SJCRH30 (cell line): ENCODE results near the gene AQP4. TPM values are rescaled to one million over a fixed set of nuclear protein-coding genes. Genes with fewer than 3 reads are reported as not detected.
A peak's percentile ranks its signal among the peaks of the same experiment; 100 is the strongest.

ENCODE experiments used
- DNase-seq, 2 experiments: peaks; one replicate each; pipeline ENCODE4 v3.0.0-alpha.2; 2015 to 2020
- H3K27ac ChIP-seq: fragments of 250-450 bp; sonication (Bioruptor Pico); 2 replicates; pipeline ENCODE4 v1.5.1; 2020; ENCODE audit warnings: mild to moderate bottlenecking, moderate library complexity
- H3K27me3 ChIP-seq: fragments of 250-450 bp; sonication (Bioruptor Pico); 2 replicates; pipeline ENCODE4 v1.5.1; 2020; ENCODE audit warnings: mild to moderate bottlenecking, moderate library complexity
- H3K36me3 ChIP-seq: fragments of 250-450 bp; sonication (Bioruptor Pico); 2 replicates; pipeline ENCODE4 v1.5.1; 2020; ENCODE audit warnings: mild to moderate bottlenecking, moderate library complexity
- H3K4me1 ChIP-seq: fragments of 250-450 bp; sonication (Bioruptor Pico); 2 replicates; pipeline ENCODE4 v1.5.1; 2020; ENCODE audit warnings: mild to moderate bottlenecking, moderate library complexity
- H3K4me3 ChIP-seq: fragments of 250-450 bp; sonication (Bioruptor Pico); 2 replicates; pipeline ENCODE4 v1.5.1; 2020; ENCODE audit warnings: mild to moderate bottlenecking, moderate library complexity
- H3K9me3 ChIP-seq: fragments of 250-450 bp; sonication (Bioruptor Pico); replicated peaks from 2 replicates; pipeline ENCODE4 v1.5.1; 2020; ENCODE audit warnings: mild to moderate bottlenecking, moderate library complexity
- total RNA-seq: library from RNA; depleted of rRNA; stranded (reverse); fragments of >200 nt; shearing (Covaris generic); gene quantifications from 2 replicates; pipeline ENCODE4 v1.2.3, GENCODE V29; 2014; rRNA removed

Gene AQP4
- total RNA-seq: 0.26 and 0.43 TPM in 2 replicates

- peak in 1 of 2 experiments; percentile 19 for DNase-seq
- H3K9me3 ChIP-seq: no peaks in the 10 kb centered on the region
These were observed at the start of gene AQP4 for GRCh38 chr18:26865557-26865956. Gene AQP4, minus strand, starts transcription at chr18:26865707. Its CDS starts 18 bp downstream, at chr18:26865689.

GRCh38 chr18:26911840-26912239 lies 46.3 kb upstream of the AQP4 start:
- peak in 1 of 2 experiments; percentile 10 for DNase-seq
- Histone ChIP-seq H3K27ac (no peak overlapping the region), H3K36me3 (no peaks in the 10 kb centered on the region), H3K9me3 (no peaks in the 10 kb centered on the region), H3K4me1 (no peaks in the 10 kb centered on the region), H3K27me3 (no peaks in the 10 kb centered on the region), H3K4me3 (no peak overlapping the region)

More at GRCh38 chr18:26865557-26865956, at the start of gene AQP4:
- Histone ChIP-seq H3K4me3 (no peak within 1 kb of the TSS), H3K27me3 (no peaks in the 10 kb centered on the region), H3K4me1 (no peaks in the 10 kb centered on the region), H3K36me3 (no peaks in the 10 kb centered on the region), H3K27ac (no peak within 1 kb of the TSS)

GRCh38 chr18:26909599-26910290 lies 44.2 kb upstream of the AQP4 start:
- Histone ChIP-seq H3K4me1 (no peaks in the 10 kb centered on the region), H3K36me3 (no peaks in the 10 kb centered on the region), H3K9me3 (no peaks in the 10 kb centered on the region), H3K27ac (no peak overlapping the region), H3K4me3 (no peak overlapping the region), H3K27me3 (no peaks in the 10 kb centered on the region)
- DNase-seq: no peak

- Histone ChIP-seq H3K4me3 (no peak overlapping the region), H3K27me3 (no peaks in the 10 kb centered on the region), H3K4me1 (no peaks in the 10 kb centered on the region), H3K27ac (no peak overlapping the region), H3K36me3 (no peaks in the 10 kb centered on the region), H3K9me3 (no peaks in the 10 kb centered on the region)
- DNase-seq: no peak
These were observed 43.4 kb upstream of the AQP4 start for GRCh38 chr18:26908906-26909305.

- Histone ChIP-seq H3K4me3 (no peak overlapping the region), H3K36me3 (no peaks in the 10 kb centered on the region), H3K9me3 (no peaks in the 10 kb centered on the region), H3K27me3 (no peaks in the 10 kb centered on the region), H3K4me1 (no peaks in the 10 kb centered on the region), H3K27ac (no peak overlapping the region)
- DNase-seq: no peak
These were observed 36.8 kb upstream of the AQP4 start for GRCh38 chr18:26902291-26902690.

GRCh38 chr18:26901020-26901419 lies 35.5 kb upstream of the AQP4 start:
- DNase-seq: no peak
- Histone ChIP-seq H3K27ac (no peak overlapping the region), H3K27me3 (no peaks in the 10 kb centered on the region), H3K9me3 (no peaks in the 10 kb centered on the region), H3K36me3 (no peaks in the 10 kb centered on the region), H3K4me1 (no peaks in the 10 kb centered on the region), H3K4me3 (no peak overlapping the region)

- DNase-seq: no peak
- H3K27me3 ChIP-seq: no peaks in the 10 kb centered on the region
- no peaks in the 10 kb centered on the region for H3K36me3 ChIP-seq
- no peak overlapping the region for H3K4me3 ChIP-seq
- no peaks in the 10 kb centered on the region for H3K4me1 ChIP-seq
- no peak overlapping the region for H3K27ac ChIP-seq
- no peaks in the 10 kb centered on the region for H3K9me3 ChIP-seq
These were observed 28.9 kb upstream of the AQP4 start for GRCh38 chr18:26894426-26894825.

GRCh38 chr18:26893996-26894395 lies 28.5 kb upstream of the AQP4 start:
- H3K4me1 ChIP-seq: no peaks in the 10 kb centered on the region
- H3K27me3 ChIP-seq: no peaks in the 10 kb centered on the region
- H3K27ac ChIP-seq: no peak overlapping the region
- no peak for DNase-seq
- H3K36me3 ChIP-seq: no peaks in the 10 kb centered on the region
- no peak overlapping the region for H3K4me3 ChIP-seq
- H3K9me3 ChIP-seq: no peaks in the 10 kb centered on the region

GRCh38 chr18:26888259-26888658 lies 22.8 kb upstream of the AQP4 start:
- H3K27ac ChIP-seq: no peak overlapping the region
- H3K9me3 ChIP-seq: no peaks in the 10 kb centered on the region
- no peak for DNase-seq
- no peaks in the 10 kb centered on the region for H3K4me1 ChIP-seq
- H3K27me3 ChIP-seq: no peaks in the 10 kb centered on the region
- no peaks in the 10 kb centered on the region for H3K36me3 ChIP-seq
- H3K4me3 ChIP-seq: no peak overlapping the region

GRCh38 chr18:26875040-26875654 lies 9.6 kb upstream of the AQP4 start:
- Histone ChIP-seq H3K4me1 (no peaks in the 10 kb centered on the region), H3K36me3 (no peaks in the 10 kb centered on the region), H3K27me3 (no peaks in the 10 kb centered on the region), H3K9me3 (no peaks in the 10 kb centered on the region), H3K4me3 (no peak overlapping the region), H3K27ac (no peak overlapping the region)
- no peak for DNase-seq

GRCh38 chr18:26874283-26874682 lies 8.8 kb upstream of the AQP4 start:
- no peak overlapping the region for H3K27ac ChIP-seq
- H3K36me3 ChIP-seq: no peaks in the 10 kb centered on the region
- no peaks in the 10 kb centered on the region for H3K4me1 ChIP-seq
- no peak for DNase-seq
- no peaks in the 10 kb centered on the region for H3K27me3 ChIP-seq
- no peaks in the 10 kb centered on the region for H3K9me3 ChIP-seq
- no peak overlapping the region for H3K4me3 ChIP-seq

GRCh38 chr18:26869640-26870039 lies 4.1 kb upstream of the AQP4 start:
- Histone ChIP-seq H3K27ac (no peak overlapping the region), H3K4me3 (no peak overlapping the region), H3K36me3 (no peaks in the 10 kb centered on the region), H3K27me3 (no peaks in the 10 kb centered on the region), H3K9me3 (no peaks in the 10 kb centered on the region), H3K4me1 (no peaks in the 10 kb centered on the region)
- no peak for DNase-seq

GRCh38 chr18:26868968-26869586 lies 3.6 kb upstream of the AQP4 start:
- H3K27ac ChIP-seq: no peak overlapping the region
- H3K4me1 ChIP-seq: no peaks in the 10 kb centered on the region
- no peaks in the 10 kb centered on the region for H3K9me3 ChIP-seq
- H3K27me3 ChIP-seq: no peaks in the 10 kb centered on the region
- H3K4me3 ChIP-seq: no peak overlapping the region
- peak; percentile 6 to 45 for DNase-seq
- H3K36me3 ChIP-seq: no peaks in the 10 kb centered on the region

GRCh38 chr18:26867471-26867870 lies 2.0 kb upstream of the AQP4 start:
- Histone ChIP-seq H3K27me3 (no peaks in the 10 kb centered on the region), H3K27ac (no peak overlapping the region), H3K36me3 (no peaks in the 10 kb centered on the region), H3K9me3 (no peaks in the 10 kb centered on the region), H3K4me3 (no peak overlapping the region), H3K4me1 (no peaks in the 10 kb centered on the region)
- DNase-seq: no peak

GRCh38 chr18:26864658-26865057 lies 849 bp downstream of the AQP4 start:
- no peaks in the 10 kb centered on the region for H3K4me1 ChIP-seq
- H3K36me3 ChIP-seq: no peaks in the 10 kb centered on the region
- no peak overlapping the region for H3K4me3 ChIP-seq
- no peak overlapping the region for H3K27ac ChIP-seq
- no peak for DNase-seq
- H3K27me3 ChIP-seq: no peaks in the 10 kb centered on the region
- H3K9me3 ChIP-seq: no peaks in the 10 kb centered on the region
